H1 (cell line): Measurements from ENCODE around the gene CHST13. TPM values are rescaled to one million over a fixed set of nuclear protein-coding genes. Genes with fewer than 3 reads are reported as not detected.

Experiments
- CTCF ChIA-PET: fragments of 300-600 bp; sonication (Branson Sonifier 250); formaldehyde crosslinking; loops from one replicate; lab custom pipeline; 2021; ENCODE audit not compliant: partially characterized antibody; lab: Charles Lee
- POLR2A ChIA-PET: fragments of 300-600 bp; sonication (Branson Sonifier 250); formaldehyde crosslinking; loops from one replicate; lab custom pipeline; 2021; ENCODE audit warnings: inconsistent platforms; ENCODE audit not compliant: partially characterized antibody; lab: Charles Lee
- DNase-seq, 2 experiments: peaks; one replicate each; pipeline versions ENCODE4 v3.0.0 to v3.0.0-alpha.2; 2010 to 2022; ENCODE audit warnings: low spot score in 2 of 2, low read depth in 1 of 2, mixed read lengths in 1 of 2
- FAIRE-seq: peaks from 2 replicates; lab custom pipeline; 2011; peaks lifted over from hg19 to GRCh38; lab: Jason Lieb, UNC
- H2AFZ ChIP-seq: 2 replicates; pipeline ENCODE4 v1.8.1; 2012; ENCODE audit warnings: low read length, inconsistent platforms
- H2AK5ac ChIP-seq: 2 replicates; pipeline ENCODE4 v1.6.1; 2013; ENCODE audit warnings: low read depth, low read length
- H2BK120ac ChIP-seq: replicated peaks from 2 replicates; pipeline ENCODE3; 2013; ENCODE audit warnings: low read depth, low read length, inconsistent platforms
- H2BK12ac ChIP-seq: 2 replicates; pipeline ENCODE4 v1.6.1; 2013; ENCODE audit warnings: low read depth, low read length
- H2BK15ac ChIP-seq: 2 replicates; pipeline ENCODE4 v1.6.1; 2013; ENCODE audit warnings: low read length
- H2BK20ac ChIP-seq: 2 replicates; pipeline ENCODE4 v1.6.1; 2013; ENCODE audit warnings: low read length
- H2BK5ac ChIP-seq: 2 replicates; pipeline ENCODE4 v1.6.1; 2013; ENCODE audit warnings: low read depth, low read length
- H3K14ac ChIP-seq: 2 replicates; pipeline ENCODE4 v1.6.1; 2013; ENCODE audit warnings: inconsistent platforms; ENCODE audit not compliant: insufficient read length
- H3K18ac ChIP-seq: 2 replicates; pipeline ENCODE4 v1.6.1; 2013; ENCODE audit warnings: low read length; ENCODE audit errors: extremely low read depth
- H3K23ac ChIP-seq: 2 replicates; pipeline ENCODE4 v1.6.1; 2013; ENCODE audit warnings: inconsistent platforms; ENCODE audit not compliant: insufficient read length
- H3K23me2 ChIP-seq: 2 replicates; pipeline ENCODE4 v1.6.1; 2013; ENCODE audit warnings: low read depth, low read length
- H3K27ac ChIP-seq: 2 replicates; pipeline ENCODE4 v1.6.1; 2011; ENCODE audit warnings: low read depth, low read length, inconsistent platforms
- H3K27me3 ChIP-seq, 4 experiments: replicated peaks in 1 of 4; 1 replicate in 1 of 4; 2 replicates in 3 of 4; pipeline versions ENCODE4 v1.6.1 to v1.8.1; 2011 to 2013; ENCODE audit warnings: low read length in 3 of 4, mild to moderate bottlenecking in 3 of 4, inconsistent platforms in 2 of 4, mixed read lengths in 2 of 4, moderate library complexity in 1 of 4; ENCODE audit not compliant: control insufficient read depth in 3 of 4, insufficient read depth in 3 of 4; ENCODE audit errors: extremely low read depth in 1 of 4
- H3K36me3 ChIP-seq, 4 experiments: 2 replicates each; pipeline versions ENCODE4 v1.6.1 to v1.8.1; 2011 to 2013; ENCODE audit warnings: mild to moderate bottlenecking in 4 of 4, low read length in 3 of 4, moderate library complexity in 2 of 4, control low read depth in 1 of 4, inconsistent platforms in 1 of 4; ENCODE audit not compliant: insufficient read depth in 4 of 4, control insufficient read depth in 2 of 4
- H3K4ac ChIP-seq: replicated peaks from 2 replicates; pipeline ENCODE3; 2013; ENCODE audit warnings: low read length, low read depth, mixed read lengths, inconsistent platforms; ENCODE audit not compliant: insufficient read length
- H3K4me1 ChIP-seq, 4 experiments: replicated peaks in 1 of 4; 1 replicate in 1 of 4; 2 replicates in 3 of 4; pipeline versions ENCODE4 v1.6.1 to v1.8.1; 2011 to 2013; ENCODE audit warnings: low read length in 3 of 4, inconsistent platforms in 2 of 4, mixed read lengths in 1 of 4; ENCODE audit not compliant: insufficient read depth in 4 of 4, control insufficient read depth in 3 of 4
- H3K4me2 ChIP-seq, 2 experiments: 2 replicates each; pipeline versions ENCODE4 v1.6.1 to v1.8.1; 2011 to 2013; ENCODE audit warnings: low read depth in 2 of 2, low read length in 2 of 2, control low read depth in 1 of 2, inconsistent platforms in 1 of 2, mild to moderate bottlenecking in 1 of 2; ENCODE audit not compliant: insufficient read depth in 1 of 2
- H3K4me3 ChIP-seq, 4 experiments: fragments of 200-600, 300-600 bp in 1 of 4; sonication (generic), shearing (Covaris generic), sonication (Bioruptor Twin) in 1 of 4; 2 replicates each; pipeline versions ENCODE4 v1.5.1 to v1.8.1; 2011 to 2016; ENCODE audit warnings: low read length in 4 of 4, low read depth in 3 of 4, control low read depth in 2 of 4, inconsistent platforms in 2 of 4, mild to moderate bottlenecking in 2 of 4, mixed read lengths in 1 of 4, moderate library complexity in 1 of 4; ENCODE audit not compliant: insufficient read depth in 2 of 4; ENCODE audit errors: extremely low read depth in 1 of 4
- H3K56ac ChIP-seq: replicated peaks from 2 replicates; pipeline ENCODE3; 2013; ENCODE audit warnings: low read depth, mild to moderate bottlenecking, mixed read lengths, low read length, inconsistent platforms; ENCODE audit not compliant: insufficient read length
- H3K79me1 ChIP-seq: 2 replicates; pipeline ENCODE4 v1.6.1; 2013; ENCODE audit warnings: low read depth, low read length, control low read depth
- H3K79me2 ChIP-seq, 2 experiments: 2 replicates each; pipeline versions ENCODE4 v1.6.1 to v1.8.1; 2012 to 2013; ENCODE audit warnings: low read length in 2 of 2, mild to moderate bottlenecking in 2 of 2, inconsistent platforms in 1 of 2; ENCODE audit not compliant: insufficient read depth in 2 of 2, control insufficient read depth in 1 of 2
- H3K9ac ChIP-seq, 4 experiments: replicated peaks in 1 of 4; 1 replicate in 1 of 4; 2 replicates in 3 of 4; pipeline versions ENCODE4 v1.6.1 to v1.8.1; 2011 to 2013; ENCODE audit warnings: low read depth in 3 of 4, low read length in 3 of 4, control low read depth in 2 of 4, mild to moderate bottlenecking in 2 of 4, moderate library complexity in 2 of 4, inconsistent platforms in 1 of 4; ENCODE audit errors: extremely low read depth in 1 of 4
- H3K9me3 ChIP-seq, 2 experiments: 2 replicates each; pipeline versions ENCODE4 v1.6.1 to v1.8.1; 2012 to 2013; ENCODE audit warnings: mild to moderate bottlenecking in 2 of 2, moderate library complexity in 2 of 2, control low read depth in 1 of 2, inconsistent platforms in 1 of 2, low read depth in 1 of 2, low read length in 1 of 2, mixed read lengths in 1 of 2; ENCODE audit not compliant: insufficient read depth in 2 of 2
- H4K20me1 ChIP-seq, 2 experiments: replicated peaks in 1 of 2; 2 replicates each; pipeline versions ENCODE3 to v1.8.1; 2011 to 2013; ENCODE audit warnings: inconsistent platforms in 2 of 2, low read length in 2 of 2, mild to moderate bottlenecking in 1 of 2; ENCODE audit not compliant: insufficient read depth in 2 of 2, control insufficient read depth in 1 of 2
- H4K5ac ChIP-seq: 2 replicates; pipeline ENCODE4 v1.6.1; 2013; ENCODE audit warnings: low read length, low read depth, mixed read lengths, inconsistent platforms; ENCODE audit not compliant: insufficient read length
- H4K8ac ChIP-seq: 2 replicates; pipeline ENCODE4 v1.8.0; 2013; ENCODE audit warnings: mild to moderate bottlenecking, moderate library complexity, low read length, inconsistent platforms; ENCODE audit not compliant: insufficient read depth; ENCODE audit errors: extremely low read depth
- H4K91ac ChIP-seq: replicated peaks from 2 replicates; pipeline ENCODE3; 2013; ENCODE audit warnings: low read length, mixed read lengths, inconsistent platforms; ENCODE audit not compliant: insufficient read length
- CREB1 ChIP-seq: IDR thresholded peaks from 2 replicates; pipeline ENCODE4 v1.6.1; 2012; ENCODE audit warnings: inconsistent platforms
- GTF2F1 ChIP-seq: IDR thresholded peaks from 2 replicates; pipeline ENCODE4 v1.6.1; 2012; ENCODE audit warnings: low read depth, low read length, improper control_type of control experiment, borderline replicate concordance
- POLR2A ChIP-seq, 2 experiments: IDR thresholded peaks; 1 replicate in 1 of 2; 2 replicates in 1 of 2; pipeline ENCODE4 v1.6.1; 2011; ENCODE audit warnings: low read depth in 2 of 2, low read length in 2 of 2, mild to moderate bottlenecking in 2 of 2; ENCODE audit errors: control extremely low read depth in 1 of 2
- RAD21 ChIP-seq, 2 experiments: IDR thresholded peaks in 1 of 2; conservative IDR thresholded peaks in 1 of 2; 2 replicates each; pipeline ENCODE4 v1.6.1; 2011; ENCODE audit warnings: low read depth in 2 of 2, low read length in 2 of 2, improper control_type of control experiment in 1 of 2, inconsistent platforms in 1 of 2, mild to moderate bottlenecking in 1 of 2, moderate library complexity in 1 of 2
- YY1 ChIP-seq: IDR thresholded peaks from 2 replicates; pipeline ENCODE4 v1.6.1; 2011; ENCODE audit warnings: low read depth, mild to moderate bottlenecking, low read length
- WGBS, 2 experiments: shearing (Covaris generic) in 1 of 2; methylation state at CpG; one replicate each; pipeline versions ENCODE4 v1.1.6 to v1.1.7; 2013 to 2015; ENCODE audit warnings: low lambda C conversion rate in 2 of 2, mixed read lengths in 2 of 2, inconsistent platforms in 1 of 2, low coverage in 1 of 2, missing lambda C conversion rate in 1 of 2; ENCODE audit not compliant: insufficient replicate concordance in 2 of 2, insufficient coverage in 1 of 2, insufficient read length in 1 of 2; ENCODE audit errors: extremely low coverage in 1 of 2, missing lambda C conversion rate in 1 of 2; 5-methylcytosine and 5-hydroxymethylcytosine counted together
- polyA plus RNA-seq, 7 experiments: library from polyadenylated mRNA; depleted of rRNA in 3 of 7; stranded (reverse) in 5 of 7; unstranded in 2 of 7; fragments of >200 nt in 5 of 7; fragments of 200-250 nt in 2 of 7; gene quantifications; 1 replicate in 5 of 7; 2 replicates in 1 of 7; 4 replicates in 1 of 7; pipeline versions ENCODE4 v1.2.1 to v1.2.3, GENCODE V29; 2011 to 2013; ENCODE audit warnings: missing spikeins in 2 of 7, mixed read lengths in 2 of 7
- total RNA-seq: library from RNA; stranded (reverse); fragmentation: NEBNext Ultra II Directional; extraction: Animal tissue kit (Norgen Biotek cat#: 25700); gene quantifications from 2 replicates; pipeline ENCODE4 v1.2.1, GENCODE V29; 2021

Gene CHST13
- total and polyA plus RNA-seq, 2 of the 8 experiments (the other 6 are each of a cell fraction or from before 2014, with no cell fraction given): 5.4 to 11.7 TPM

DNA sequence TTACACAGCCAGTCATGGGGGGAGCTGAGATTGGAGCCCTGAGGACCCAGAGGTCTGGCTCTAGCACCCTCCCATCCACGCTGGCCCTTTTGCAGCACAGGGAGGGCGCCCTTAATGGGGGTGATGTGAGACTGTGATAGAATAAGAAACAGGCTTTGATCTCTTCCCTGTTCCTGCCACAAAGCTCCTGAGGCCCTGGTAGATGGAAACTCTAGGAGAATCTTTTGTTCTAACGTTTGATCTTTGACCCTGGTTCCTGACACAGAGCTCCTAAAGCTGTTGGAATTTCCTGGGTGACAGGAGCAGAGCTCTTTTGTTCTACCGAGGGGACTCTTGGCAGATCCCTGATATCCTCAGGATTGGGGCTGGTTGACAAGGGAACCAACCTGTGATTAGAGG lies 5.2 kb upstream of the CHST13 start:
- no peaks in the 10 kb centered on the region for H3K79me2 ChIP-seq
- H3K9me3 ChIP-seq: no peaks in the 10 kb centered on the region
- POLR2A ChIA-PET: no interaction called here
- H3K36me3 ChIP-seq: no peaks in the 10 kb centered on the region
- no peak overlapping the region for H4K8ac ChIP-seq
- H3K9ac ChIP-seq: no peak overlapping the region
- H3K56ac ChIP-seq: no peak overlapping the region
- H3K14ac ChIP-seq: no peak overlapping the region
- H2BK120ac ChIP-seq: no peak overlapping the region
- no peak overlapping the region for H4K91ac ChIP-seq
- no peak overlapping the region for H2BK15ac ChIP-seq
- no peaks in the 10 kb centered on the region for H3K79me1 ChIP-seq
- no peak overlapping the region for H3K4me3 ChIP-seq
- no peak overlapping the region for H2AFZ ChIP-seq
- no peak overlapping the region for H4K5ac ChIP-seq
- H3K23me2 ChIP-seq: no peaks in the 10 kb centered on the region; the same call in 1 of the 2 replicates
- FAIRE-seq: no peak
- H3K23ac ChIP-seq: no peak overlapping the region
- no peaks in the 10 kb centered on the region for H4K20me1 ChIP-seq
- H2BK5ac ChIP-seq: no peak overlapping the region
- H2BK12ac ChIP-seq: no peak overlapping the region
- no peak overlapping the region for H3K18ac ChIP-seq
- no peak overlapping the region for H2BK20ac ChIP-seq
- CTCF ChIA-PET: interaction anchor here (0.6 to 1.2 kb wide), 7 partner anchors 14 to 162 kb away, joined by 3 to 6 read pairs (median 3); no protein-coding TSS in a partner anchor
- no peak overlapping the region for H3K4ac ChIP-seq
- no peak overlapping the region for H3K27ac ChIP-seq
- TF ChIP-seq YY1 (no peak), POLR2A (IDR thresholded peaks at IDR 0.05; ENCODE audit: control extremely low read depth in 1 of 2, low read depth in 2 of 2, low read length in 2 of 2) (no peak), RAD21 (IDR thresholded peaks at IDR 0.05 in 1 of 2, conservative IDR thresholded peaks at IDR 0.05 in 1 of 2; ENCODE audit: low read depth in 2 of 2, low read length in 2 of 2) (no peak), GTF2F1 (no peak), CREB1 (no peak)
- DNase-seq: no peak
- no peak overlapping the region for H2AK5ac ChIP-seq
- H3K27me3 ChIP-seq: peaks cover 0 to 11% (median 8%) of the 10 kb centered on the region in 4 experiments; a peak in 5 of 7 replicates
- no peak overlapping the region for H3K4me2 ChIP-seq
- peaks cover 0 to 6% (median 5%) of the 10 kb centered on the region in 4 experiments; a peak in 5 of 7 replicates for H3K4me1 ChIP-seq
- WGBS, 2 experiments: 79% methylated on average over 4 of the region's 4 CpGs; no CpG with 5 or more reads in 1 of the 2 experiments
